GM23338 (cell line): ENCODE results near the gene BICDL1.

Source experiments
- EZH2 ChIP-seq: fragments of 200-600 bp; sonication (generic); IDR thresholded peaks from one replicate; pipeline ENCODE4 v1.8.0; 2017; ENCODE audit warnings: antibody characterized with exemption, mild to moderate bottlenecking, low read depth; ENCODE audit not compliant: unreplicated experiment
- POLR2AphosphoS5 ChIP-seq: IDR thresholded peaks from 2 replicates; pipeline ENCODE4 v1.6.1; 2016; ENCODE audit warnings: antibody characterized with exemption, low read depth

DNA sequence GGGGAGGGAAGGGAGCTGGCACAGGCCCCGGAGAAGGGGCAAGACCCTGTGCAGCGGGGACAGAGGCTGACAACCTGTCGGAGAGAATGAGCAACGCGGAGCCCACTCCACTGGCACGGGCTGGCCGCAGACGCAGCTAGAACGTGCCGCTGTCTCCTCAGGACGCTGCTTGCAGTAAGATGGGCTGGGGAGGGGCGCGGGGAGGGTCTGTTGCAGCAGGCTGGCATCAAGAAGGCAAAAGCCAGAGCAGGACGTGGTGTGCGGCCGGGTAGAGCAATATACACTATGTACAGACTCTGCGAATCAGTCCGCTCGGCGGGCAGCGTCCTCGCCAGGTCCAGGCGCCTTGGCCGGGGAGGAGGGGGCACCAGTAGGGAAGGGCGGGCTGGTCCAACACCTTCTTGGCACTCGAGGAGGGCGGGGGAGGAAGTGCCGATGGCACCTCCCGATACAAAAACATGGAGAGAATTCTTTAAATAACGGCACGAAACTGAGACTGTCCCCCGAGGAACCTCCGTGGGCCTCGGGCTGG is 107.7 kb downstream of the BICDL1 start:
- TF ChIP-seq POLR2AphosphoS5 (no peak), EZH2 (no peak)
